Fibroblast of the aortic adventitia (primary cell): Measurements from ENCODE around the gene RNF213. TPM values are rescaled to one million over a fixed set of nuclear protein-coding genes. Genes with fewer than 3 reads are reported as not detected.
"Not testable (repeated sequence)": the region's sequence is repeated elsewhere in the genome, so short reads cannot be mapped to it uniquely, and the experiment has no call there.

ENCODE experiments used
- DNase-seq: peaks from one replicate; pipeline ENCODE4 v3.0.0-alpha.2; 2010; ENCODE audit warnings: low read depth
- H3K4me3 ChIP-seq: 2 replicates; pipeline ENCODE4 v1.5.1; 2011; ENCODE audit warnings: low read depth, mild to moderate bottlenecking, control low read depth, low read length, moderate library complexity
- total RNA-seq: library from RNA; depleted of rRNA; stranded (reverse); fragments of >200 nt; gene quantifications from 2 replicates; pipeline ENCODE4 v1.2.3, GENCODE V29; 2012; ENCODE audit warnings: low replicate concordance
- TF ChIP-seq, protein P1 (sequence below): IDR thresholded peaks from 2 replicates; pipeline ENCODE4 v1.5.1; 2011; ENCODE audit warnings: mild to moderate bottlenecking, low read length, control low read depth, inconsistent platforms; ENCODE audit not compliant: insufficient read depth

Gene RNF213
- total RNA-seq, 1 donor: 143 TPM

DNA sequence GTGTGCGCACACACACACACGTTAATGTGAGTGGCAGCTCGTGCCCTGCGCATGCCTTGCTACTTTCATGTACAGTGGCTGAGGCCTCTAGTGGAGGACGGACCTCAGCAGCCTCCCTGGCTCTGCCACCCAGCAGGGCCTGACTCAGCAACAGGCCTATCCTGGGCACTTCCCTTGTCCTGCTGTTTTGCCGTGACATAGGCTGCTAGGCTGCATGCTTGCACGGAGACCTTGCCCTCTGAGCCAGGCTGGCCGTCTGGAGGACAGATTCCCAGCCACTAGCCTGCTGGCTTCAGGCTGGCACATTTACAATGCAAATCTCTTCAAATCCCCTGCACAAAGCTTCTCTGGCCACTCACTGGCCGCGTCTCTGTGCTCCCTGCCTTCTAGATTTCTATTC is 9.5 kb downstream of the RNF213 start:
- TF ChIP-seq, protein P1, sequence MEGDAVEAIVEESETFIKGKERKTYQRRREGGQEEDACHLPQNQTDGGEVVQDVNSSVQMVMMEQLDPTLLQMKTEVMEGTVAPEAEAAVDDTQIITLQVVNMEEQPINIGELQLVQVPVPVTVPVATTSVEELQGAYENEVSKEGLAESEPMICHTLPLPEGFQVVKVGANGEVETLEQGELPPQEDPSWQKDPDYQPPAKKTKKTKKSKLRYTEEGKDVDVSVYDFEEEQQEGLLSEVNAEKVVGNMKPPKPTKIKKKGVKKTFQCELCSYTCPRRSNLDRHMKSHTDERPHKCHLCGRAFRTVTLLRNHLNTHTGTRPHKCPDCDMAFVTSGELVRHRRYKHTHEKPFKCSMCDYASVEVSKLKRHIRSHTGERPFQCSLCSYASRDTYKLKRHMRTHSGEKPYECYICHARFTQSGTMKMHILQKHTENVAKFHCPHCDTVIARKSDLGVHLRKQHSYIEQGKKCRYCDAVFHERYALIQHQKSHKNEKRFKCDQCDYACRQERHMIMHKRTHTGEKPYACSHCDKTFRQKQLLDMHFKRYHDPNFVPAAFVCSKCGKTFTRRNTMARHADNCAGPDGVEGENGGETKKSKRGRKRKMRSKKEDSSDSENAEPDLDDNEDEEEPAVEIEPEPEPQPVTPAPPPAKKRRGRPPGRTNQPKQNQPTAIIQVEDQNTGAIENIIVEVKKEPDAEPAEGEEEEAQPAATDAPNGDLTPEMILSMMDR: no peak
- H3K4me3 ChIP-seq: no peak overlapping the region
- no peak for DNase-seq

DNA sequence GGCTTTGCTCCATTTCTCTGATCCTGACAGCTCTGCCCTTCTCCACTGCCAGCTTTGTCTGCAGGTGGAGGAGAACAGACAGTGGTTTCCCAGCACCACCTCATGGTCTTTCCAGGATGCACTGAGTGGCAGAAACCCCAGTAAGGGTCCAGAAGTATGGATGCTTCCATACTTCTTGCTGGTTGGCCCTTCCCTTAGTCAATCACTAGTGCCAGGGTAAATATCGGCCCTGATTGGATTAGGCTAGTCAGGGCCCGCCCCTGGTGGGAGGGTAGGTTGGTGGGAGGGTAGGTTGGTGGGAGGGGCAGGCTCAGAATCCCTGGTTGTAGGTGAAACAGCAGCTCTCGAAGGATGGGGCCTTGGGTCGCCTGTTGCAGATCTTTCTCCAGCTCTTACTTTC is 10.2 kb downstream of the RNF213 start:
- no peak overlapping the region for H3K4me3 ChIP-seq
- DNase-seq: peak; percentile 22
- TF ChIP-seq, protein P1: no peak

DNA sequence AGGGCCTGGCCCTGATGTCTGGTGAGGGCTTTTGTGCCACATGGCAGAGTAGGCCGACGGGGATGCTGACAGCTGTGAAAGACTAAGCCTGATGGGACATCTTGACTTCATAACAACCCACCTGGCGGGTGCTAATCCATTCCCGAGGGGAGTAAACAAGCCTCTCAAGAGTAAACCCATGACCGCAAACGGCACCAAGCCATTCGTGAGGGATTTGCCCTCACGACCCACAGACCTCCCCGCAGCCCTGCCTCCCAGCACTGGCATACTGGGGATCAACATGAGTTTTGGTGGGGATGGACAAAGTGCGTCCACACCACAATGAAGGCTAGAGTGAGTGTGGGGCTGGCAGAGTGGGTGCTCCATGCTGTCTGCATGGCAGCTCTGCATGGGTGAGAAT is 11.7 kb downstream of the RNF213 start:
- H3K4me3 ChIP-seq: no peak overlapping the region
- no peak for DNase-seq
- TF ChIP-seq, protein P1: no peak

DNA sequence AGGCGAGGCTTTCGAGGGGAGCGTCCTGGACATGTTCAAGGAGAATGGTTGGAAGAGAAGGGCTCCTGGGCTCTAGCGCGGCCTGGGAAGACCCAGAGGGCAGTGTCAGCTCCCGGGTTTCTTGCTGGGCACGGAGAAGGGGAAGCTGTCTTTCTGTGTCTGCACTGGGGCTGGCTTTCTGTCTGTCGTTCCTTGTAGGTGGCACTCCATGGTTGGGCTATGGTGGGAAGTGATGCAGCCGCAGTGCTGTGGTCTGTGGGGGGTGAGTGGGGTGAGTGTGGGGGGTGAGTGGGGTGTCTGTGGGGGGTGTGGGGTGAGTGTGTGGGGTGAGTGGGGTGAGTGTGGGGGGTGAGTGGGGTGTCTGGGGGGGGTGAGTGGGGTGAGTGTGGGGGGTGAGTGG is 13.7 kb downstream of the RNF213 start:
- TF ChIP-seq, protein P1: no peak
- DNase-seq: no peak
- no peak overlapping the region for H3K4me3 ChIP-seq

DNA sequence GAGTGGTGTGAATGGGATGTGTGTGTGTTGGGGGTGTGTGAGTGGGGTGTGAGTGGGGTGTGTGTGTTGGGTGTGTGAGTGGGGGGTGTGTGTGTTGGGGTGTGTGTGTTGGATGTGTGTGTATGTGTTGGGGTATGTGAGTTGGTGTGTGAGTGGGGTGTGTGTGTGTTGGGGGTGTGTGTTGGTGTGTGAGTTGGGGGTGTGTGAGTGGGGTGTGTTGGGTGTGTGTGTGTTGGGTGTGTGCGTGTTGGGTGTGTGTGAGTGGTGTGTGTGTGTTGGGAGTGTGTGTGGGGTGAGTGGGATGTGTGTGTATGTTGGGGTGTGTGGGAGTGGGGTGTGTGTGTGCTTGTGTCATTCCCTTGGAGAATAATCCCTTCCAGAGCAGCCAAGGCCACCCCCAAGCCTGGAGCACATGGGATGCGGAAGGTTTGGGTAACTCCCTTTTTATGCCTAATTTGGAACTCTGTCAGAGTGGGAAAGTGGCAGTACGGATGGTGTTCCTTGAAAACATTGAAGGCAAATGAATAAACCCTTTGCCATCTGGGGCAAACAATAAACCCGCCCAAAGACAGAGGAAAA is 14.3 kb downstream of the RNF213 start:
- H3K4me3 ChIP-seq: no peak overlapping the region
- TF ChIP-seq, protein P1: no peak
- DNase-seq: no peak

DNA sequence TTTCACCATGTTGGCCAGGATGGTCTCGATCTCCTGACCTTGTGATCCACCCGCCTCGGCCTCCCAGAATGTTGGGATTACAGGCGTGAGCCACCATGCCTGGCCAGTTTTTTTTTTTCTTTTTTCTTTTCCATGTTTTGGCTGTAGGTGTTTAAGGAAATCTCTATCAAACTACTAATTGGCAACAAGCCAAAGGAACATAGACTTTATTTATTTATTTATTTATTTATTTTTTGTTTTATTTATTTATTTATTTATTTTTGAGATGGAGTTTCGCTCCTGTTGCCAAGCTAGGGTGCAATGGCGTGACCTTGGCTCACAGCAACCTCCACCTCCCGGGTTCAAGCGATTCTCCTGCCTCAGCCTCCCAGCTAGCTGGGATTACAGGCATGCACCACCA is 15.2 kb downstream of the RNF213 start:
- not testable (repeated sequence) for H3K4me3 ChIP-seq, DNase-seq

DNA sequence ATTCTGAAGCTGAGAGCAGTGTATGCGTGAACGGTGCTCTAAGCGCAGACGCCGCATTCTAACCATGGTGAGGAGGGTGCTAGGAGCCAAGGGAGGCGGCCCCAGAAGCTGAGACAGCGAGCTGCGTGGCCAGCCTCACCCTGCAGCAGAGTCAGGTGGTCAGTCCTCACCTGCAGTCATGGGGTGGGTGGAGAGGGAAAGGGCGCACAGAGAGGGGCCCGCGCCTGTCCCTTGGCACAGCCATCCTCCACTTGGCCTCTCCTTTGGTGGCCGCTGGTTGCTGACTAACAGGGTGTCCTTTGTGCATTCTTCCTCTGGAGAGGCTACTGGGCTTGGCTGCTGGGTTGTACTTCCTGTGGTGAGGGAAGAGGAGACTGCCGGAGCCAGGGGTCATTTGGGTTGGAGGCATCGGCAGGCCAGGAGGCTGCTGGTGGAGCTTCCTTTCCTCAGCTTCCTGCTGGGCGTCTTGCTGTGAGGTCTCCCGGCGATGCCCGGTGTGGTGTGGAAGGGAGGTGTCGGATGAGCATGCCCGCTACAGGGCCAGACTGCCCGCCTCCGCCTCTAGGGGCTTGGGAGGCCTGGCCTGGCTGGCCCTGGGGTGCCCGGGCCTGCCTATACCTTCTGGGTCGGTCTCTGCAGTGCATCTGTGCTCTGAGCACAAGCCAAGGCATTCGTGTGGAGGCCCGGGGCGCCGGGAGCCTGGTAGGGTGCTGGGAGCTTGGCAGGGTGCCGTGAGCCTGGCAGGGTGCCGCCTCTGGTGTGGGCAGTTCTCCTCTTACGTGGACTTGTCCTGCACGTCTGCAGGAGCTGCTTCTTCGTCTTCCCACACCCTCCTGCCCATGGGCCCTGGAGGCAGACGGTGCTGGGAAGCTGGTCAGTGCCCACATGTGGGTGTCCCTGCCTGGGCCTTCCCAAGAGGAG is 17.4 kb downstream of the RNF213 start:
- H3K4me3 ChIP-seq: no peak overlapping the region
- DNase-seq: no peak
- TF ChIP-seq, protein P1: no peak
